ENCODE data around the gene MBD4.

MBD4 gene

GRCh38 chr3:129422897-129423296, 16.9 kb downstream of the MBD4 start:
- ATAC-seq, result no peak

GRCh38 chr3:129421988-129422745, 17.6 kb downstream of the MBD4 start:
- 0 out of 3 replicates have a peak, but pooled peaks have one; percentile 24 for ATAC-seq
- TF ChIP-seq ZFP30 (CRISPR knock-in tag; IDR thresholded peaks at IDR 0.05) (no peak), OSR1 (CRISPR knock-in tag; IDR thresholded peaks at IDR 0.05) (no peak), CREB5 (CRISPR knock-in tag; IDR thresholded peaks at IDR 0.05; ENCODE audit: low read depth) (no peak), RARB (CRISPR knock-in tag; IDR thresholded peaks at IDR 0.05) (no peak), PATZ1 (CRISPR knock-in tag; IDR thresholded peaks at IDR 0.05; ENCODE audit: borderline replicate concordance) (no peak), ZFP3 (CRISPR knock-in tag; IDR thresholded peaks at IDR 0.05) (no peak), GLIS3 (CRISPR knock-in tag; IDR thresholded peaks at IDR 0.05) (no peak), CSRNP3 (CRISPR knock-in tag; IDR thresholded peaks at IDR 0.05) (no peak)

More at GRCh38 chr3:129422897-129423296, 16.9 kb downstream of the MBD4 start:
- TF ChIP-seq ZC3H10 (CRISPR knock-in tag; IDR thresholded peaks at IDR 0.05) (no peak), GLIS3 (CRISPR knock-in tag; IDR thresholded peaks at IDR 0.05) (no peak), CREB5 (CRISPR knock-in tag; IDR thresholded peaks at IDR 0.05; ENCODE audit: low read depth) (no peak), CSDC2 (CRISPR knock-in tag; IDR thresholded peaks at IDR 0.05) (no peak), ZNF70 (CRISPR knock-in tag; IDR thresholded peaks at IDR 0.05) (no peak), ZFP30 (CRISPR knock-in tag; IDR thresholded peaks at IDR 0.05) (no peak), SNAI2 (CRISPR knock-in tag; IDR thresholded peaks at IDR 0.05) (no peak), CSRNP3 (CRISPR knock-in tag; IDR thresholded peaks at IDR 0.05) (no peak), TOX (CRISPR knock-in tag; IDR thresholded peaks at IDR 0.05; ENCODE audit: borderline replicate concordance) (no peak), OSR1 (CRISPR knock-in tag; IDR thresholded peaks at IDR 0.05) (no peak), ISL1 (CRISPR knock-in tag; IDR thresholded peaks at IDR 0.05) (no peak), ZNF8 (CRISPR knock-in tag; IDR thresholded peaks at IDR 0.05) (no peak), ARNTL (CRISPR knock-in tag; IDR thresholded peaks at IDR 0.05; ENCODE audit: borderline replicate concordance, low read depth) (no peak), PATZ1 (CRISPR knock-in tag; IDR thresholded peaks at IDR 0.05; ENCODE audit: borderline replicate concordance) (no peak), PPARA (CRISPR knock-in tag; IDR thresholded peaks at IDR 0.05; ENCODE audit: borderline replicate concordance) (no peak), ESRRG (CRISPR knock-in tag; IDR thresholded peaks at IDR 0.05) (no peak), ZFP3 (CRISPR knock-in tag; IDR thresholded peaks at IDR 0.05) (no peak)
- TF ChIP-seq, protein P1, sequence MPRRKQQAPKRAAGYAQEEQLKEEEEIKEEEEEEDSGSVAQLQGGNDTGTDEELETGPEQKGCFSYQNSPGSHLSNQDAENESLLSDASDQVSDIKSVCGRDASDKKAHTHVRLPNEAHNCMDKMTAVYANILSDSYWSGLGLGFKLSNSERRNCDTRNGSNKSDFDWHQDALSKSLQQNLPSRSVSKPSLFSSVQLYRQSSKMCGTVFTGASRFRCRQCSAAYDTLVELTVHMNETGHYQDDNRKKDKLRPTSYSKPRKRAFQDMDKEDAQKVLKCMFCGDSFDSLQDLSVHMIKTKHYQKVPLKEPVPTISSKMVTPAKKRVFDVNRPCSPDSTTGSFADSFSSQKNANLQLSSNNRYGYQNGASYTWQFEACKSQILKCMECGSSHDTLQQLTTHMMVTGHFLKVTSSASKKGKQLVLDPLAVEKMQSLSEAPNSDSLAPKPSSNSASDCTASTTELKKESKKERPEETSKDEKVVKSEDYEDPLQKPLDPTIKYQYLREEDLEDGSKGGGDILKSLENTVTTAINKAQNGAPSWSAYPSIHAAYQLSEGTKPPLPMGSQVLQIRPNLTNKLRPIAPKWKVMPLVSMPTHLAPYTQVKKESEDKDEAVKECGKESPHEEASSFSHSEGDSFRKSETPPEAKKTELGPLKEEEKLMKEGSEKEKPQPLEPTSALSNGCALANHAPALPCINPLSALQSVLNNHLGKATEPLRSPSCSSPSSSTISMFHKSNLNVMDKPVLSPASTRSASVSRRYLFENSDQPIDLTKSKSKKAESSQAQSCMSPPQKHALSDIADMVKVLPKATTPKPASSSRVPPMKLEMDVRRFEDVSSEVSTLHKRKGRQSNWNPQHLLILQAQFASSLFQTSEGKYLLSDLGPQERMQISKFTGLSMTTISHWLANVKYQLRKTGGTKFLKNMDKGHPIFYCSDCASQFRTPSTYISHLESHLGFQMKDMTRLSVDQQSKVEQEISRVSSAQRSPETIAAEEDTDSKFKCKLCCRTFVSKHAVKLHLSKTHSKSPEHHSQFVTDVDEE (CRISPR knock-in tag; IDR thresholded peaks at IDR 0.05), result no peak
- TF ChIP-seq, protein P2, sequence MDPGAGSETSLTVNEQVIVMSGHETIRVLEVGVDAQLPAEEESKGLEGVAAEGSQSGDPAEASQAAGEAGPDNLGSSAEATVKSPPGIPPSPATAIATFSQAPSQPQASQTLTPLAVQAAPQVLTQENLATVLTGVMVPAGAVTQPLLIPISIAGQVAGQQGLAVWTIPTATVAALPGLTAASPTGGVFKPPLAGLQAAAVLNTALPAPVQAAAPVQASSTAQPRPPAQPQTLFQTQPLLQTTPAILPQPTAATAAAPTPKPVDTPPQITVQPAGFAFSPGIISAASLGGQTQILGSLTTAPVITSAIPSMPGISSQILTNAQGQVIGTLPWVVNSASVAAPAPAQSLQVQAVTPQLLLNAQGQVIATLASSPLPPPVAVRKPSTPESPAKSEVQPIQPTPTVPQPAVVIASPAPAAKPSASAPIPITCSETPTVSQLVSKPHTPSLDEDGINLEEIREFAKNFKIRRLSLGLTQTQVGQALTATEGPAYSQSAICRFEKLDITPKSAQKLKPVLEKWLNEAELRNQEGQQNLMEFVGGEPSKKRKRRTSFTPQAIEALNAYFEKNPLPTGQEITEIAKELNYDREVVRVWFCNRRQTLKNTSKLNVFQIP (CRISPR knock-in tag; IDR thresholded peaks at IDR 0.05; ENCODE audit: borderline replicate concordance, low read depth), result no peak
